Measurements from ENCODE around the gene ZNF655. TPM values are rescaled to one million over a fixed set of nuclear protein-coding genes. Genes with fewer than 3 reads are reported as not detected.

ZNF655 gene
- total RNA-seq, 6 donors from 2014 or later = 57.3 to 202 (median 137) TPM

GRCh38 chr7:99615989-99616358 is 57.5 kb downstream of the ZNF655 start:
- no peaks in the 10 kb centered on the region for H3K27me3 ChIP-seq
- WGBS, 2 donors = 84 to 90% methylated on average over 5 of the region's 5 CpGs
- TF ChIP-seq POLR2A (IDR thresholded peaks at IDR 0.05) (no peak), CTCF (IDR thresholded peaks at IDR 0.05) (no peak), POLR2AphosphoS5 (IDR thresholded peaks at IDR 0.05) (no peak), EP300 (IDR thresholded peaks at IDR 0.05) (no peak)
- H3K9me3 ChIP-seq = no peaks in the 10 kb centered on the region
- H3K4me3 ChIP-seq = peak overlapping the region; percentile 81 to 98 (median 92)
- H3K27ac ChIP-seq = peak overlapping the region; percentile 82 to 94 (median 88)
- H3K4me1 ChIP-seq = peaks cover 12 to 25% (median 13%) of the 10 kb centered on the region in 4 donors
- no peak for DNase-seq
- peaks cover 4 to 26% (median 25%) of the 10 kb centered on the region in 4 donors for H3K36me3 ChIP-seq
- no peak for ATAC-seq (ENCODE audit: low FRiP score in 2 of 2)

GRCh38 chr7:99616359-99617191 is 58.1 kb downstream of the ZNF655 start, which contains the start of gene ZSCAN25:
TSS of gene ZSCAN25 (plus strand) at chr7:99616946. CDS start at chr7:99619607, 2,661 bp downstream.
- Histone ChIP-seq H3K27me3 (no peaks in the 10 kb centered on the region), H3K4me3 (peak within 1 kb of the TSS; percentile 81 to 98 (median 92)), H3K36me3 (peaks cover 4 to 32% (median 31%) of the 10 kb centered on the region in 4 donors), H3K9me3 (no peaks in the 10 kb centered on the region), H3K4me1 (peaks cover 12 to 25% (median 13%) of the 10 kb centered on the region in 4 donors), H3K27ac (peak within 1 kb of the TSS; percentile 82 to 94 (median 88))
- TF ChIP-seq EP300 (IDR thresholded peaks at IDR 0.05) (no peak), POLR2AphosphoS5 (IDR thresholded peaks at IDR 0.05) (peak; percentile 79 to 91), POLR2A (IDR thresholded peaks at IDR 0.05) (peak in 3 of 4 donors; percentile 18 to 75 (median 33)), CTCF (IDR thresholded peaks at IDR 0.05) (peak in 5 of 6 experiments; percentile 16 to 46 (median 21))
- ATAC-seq (ENCODE audit: low FRiP score in 2 of 2) (peak; percentile 97 to 99), DNase-seq (peak; percentile 91 to 94)
- WGBS, 2 donors = 1 to 2% methylated on average over 20 to 54 of the region's 60 CpGs

- Histone ChIP-seq H3K27me3 (no peaks in the 10 kb centered on the region), H3K27ac (peak overlapping the region; percentile 82 to 94 (median 88)), H3K36me3 (peaks cover 7 to 40% (median 38%) of the 10 kb centered on the region in 4 donors), H3K9me3 (no peaks in the 10 kb centered on the region), H3K4me1 (peaks cover 12 to 25% (median 13%) of the 10 kb centered on the region in 4 donors), H3K4me3 (peak overlapping the region; percentile 81 to 98 (median 92))
- ATAC-seq (ENCODE audit: low FRiP score in 2 of 2) = peak in 1 of 2 donors; percentile 62
- TF ChIP-seq CTCF (IDR thresholded peaks at IDR 0.05) = no peak
- no peak for TF ChIP-seq POLR2AphosphoS5 (IDR thresholded peaks at IDR 0.05)
- TF ChIP-seq POLR2A (IDR thresholded peaks at IDR 0.05) = no peak
- TF ChIP-seq EP300 (IDR thresholded peaks at IDR 0.05) = no peak
- no peak for DNase-seq
- 18 to 25% methylated on average over 14 to 22 of the region's 22 CpGs for WGBS, 2 donors
These were observed 58.8 kb downstream of the ZNF655 start for GRCh38 chr7:99617192-99617781.

- ATAC-seq (ENCODE audit: low FRiP score in 2 of 2) (no peak), DNase-seq (no peak)
- H3K4me1 ChIP-seq = peaks cover 12 to 30% (median 18%) of the 10 kb centered on the region in 4 donors
- H3K4me3 ChIP-seq = no peak overlapping the region
- H3K9me3 ChIP-seq = no peaks in the 10 kb centered on the region
- TF ChIP-seq POLR2A (IDR thresholded peaks at IDR 0.05) (no peak), EP300 (IDR thresholded peaks at IDR 0.05) (no peak), POLR2AphosphoS5 (IDR thresholded peaks at IDR 0.05) (no peak), CTCF (IDR thresholded peaks at IDR 0.05) (no peak)
- H3K27me3 ChIP-seq = no peaks in the 10 kb centered on the region
- 90 to 97% methylated on average over 3 of the region's 3 CpGs for WGBS, 2 donors
- peaks cover 21 to 54% (median 52%) of the 10 kb centered on the region in 4 donors for H3K36me3 ChIP-seq
- no peak overlapping the region for H3K27ac ChIP-seq
These were observed 60.3 kb downstream of the ZNF655 start for GRCh38 chr7:99618726-99619125.
